Measurements from ENCODE around the gene TRIM69.

GRCh38 chr15:44697014-44697413, 39.3 kb upstream of the TRIM69 start:
- TF ChIP-seq REST (IDR thresholded peaks at IDR 0.05; ENCODE audit: insufficient read depth in 1 of 2, low read depth in 2 of 2, low read length in 2 of 2) (no peak), POLR2AphosphoS5 (IDR thresholded peaks at IDR 0.05; ENCODE audit: low read depth, low read length) (no peak), FOXP2 (optimal IDR thresholded peaks at IDR 0.05; ENCODE audit: borderline replicate concordance, extremely low read depth, extremely low read length, insufficient read depth) (no peak)

Data from PFSK-1 (cell line).